Calu3 (cell line): ENCODE measurements around the gene HES2. TPM values are rescaled to one million over a fixed set of nuclear protein-coding genes. Genes with fewer than 3 reads are reported as not detected.

Source experiments
- BruUV-seq: library from RNA; stranded (reverse); fragments of 400-500 nt; replicated peaks from 2 replicates; lab custom pipeline; 2021; lab: Mats Ljungman, UMichigan
- CTCF ChIA-PET: fragments of 300-600 bp; sonication (Branson Sonifier 250); formaldehyde crosslinking; loops from one replicate; lab custom pipeline; 2022; ENCODE audit warnings: antibody characterized with exemption; lab: Charles Lee
- DNase-seq: peaks from one replicate; pipeline ENCODE4 v3.0.0; 2022
- H3K27ac Mint-ChIP-seq: one replicate; pipeline ENCODE4 v1.8.0; 2022; ENCODE audit warnings: mixed read lengths; ENCODE audit not compliant: unreplicated experiment
- H3K27me3 Mint-ChIP-seq: one replicate; pipeline ENCODE4 v1.8.0; 2022; ENCODE audit warnings: mixed read lengths; ENCODE audit not compliant: unreplicated experiment
- H3K36me3 Mint-ChIP-seq: one replicate; pipeline ENCODE4 v1.8.0; 2022; ENCODE audit warnings: mild to moderate bottlenecking, moderate library complexity, mixed read lengths; ENCODE audit not compliant: insufficient read depth, unreplicated experiment
- H3K4me1 Mint-ChIP-seq: one replicate; pipeline ENCODE4 v1.8.0; 2022; ENCODE audit warnings: mild to moderate bottlenecking, low read depth, mixed read lengths; ENCODE audit not compliant: unreplicated experiment
- H3K4me3 Mint-ChIP-seq: one replicate; pipeline ENCODE4 v1.8.0; 2022; ENCODE audit warnings: mild to moderate bottlenecking, low read depth, moderate library complexity, mixed read lengths; ENCODE audit not compliant: unreplicated experiment
- H3K9me3 Mint-ChIP-seq: one replicate; pipeline ENCODE4 v1.8.0; 2022; ENCODE audit warnings: low read depth, mixed read lengths; ENCODE audit not compliant: unreplicated experiment
- intact Hi-C: fragments of 100-400 bp; cut with micrococcal nuclease; formaldehyde crosslinking; loops from one replicate; pipeline ENCODE4 v1.10.0; 2022; ENCODE audit not compliant: unreplicated experiment
- total RNA-seq: library from RNA; stranded (reverse); gene quantifications from 2 replicates; pipeline ENCODE4 v1.2.3, GENCODE V29; 2022
- TF ChIP-seq, protein P1 (sequence below): fragments of 200-600 bp; IDR thresholded peaks from one replicate; pipeline ENCODE4 v1.8.0; 2022; ENCODE audit warnings: antibody characterized with exemption; ENCODE audit not compliant: unreplicated experiment

The HES2 gene
- total RNA-seq, 1 experiment from 2014 or later = not detected

DNA sequence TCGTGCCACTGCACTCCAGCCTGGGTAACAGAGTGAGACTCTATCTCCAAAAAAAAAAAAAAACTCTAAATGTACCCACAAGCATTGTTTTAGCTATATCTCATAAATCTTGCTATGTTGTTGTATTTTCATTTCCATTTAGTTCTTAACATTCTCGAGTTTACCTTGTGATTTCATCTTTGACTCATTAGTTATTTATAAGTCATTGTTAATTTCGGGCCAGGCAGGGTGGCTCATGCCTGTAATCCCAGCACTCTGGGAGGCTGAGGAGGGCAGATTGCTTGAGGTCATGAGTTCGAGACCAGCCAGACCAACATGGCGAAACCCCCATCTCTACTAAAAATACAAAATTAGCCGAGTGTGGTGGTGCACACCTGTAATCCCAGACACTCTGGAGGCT is 11.7 kb downstream of the HES2 start:
- no peak overlapping the region for H3K4me3 Mint-ChIP-seq
- H3K27ac Mint-ChIP-seq = no peak overlapping the region
- intact Hi-C loops = loop anchor here (10.0 kb wide), 1 partner anchor 163 kb away; the partner anchor contains the start of gene HES3
- no peak for DNase-seq
- BruUV-seq = no TSS peak
- H3K27me3 Mint-ChIP-seq = no peaks in the 10 kb centered on the region
- no peaks in the 10 kb centered on the region for H3K36me3 Mint-ChIP-seq
- CTCF ChIA-PET = no interaction called here
- H3K4me1 Mint-ChIP-seq = peaks cover 5% of the 10 kb centered on the region
- TF ChIP-seq, protein P1, sequence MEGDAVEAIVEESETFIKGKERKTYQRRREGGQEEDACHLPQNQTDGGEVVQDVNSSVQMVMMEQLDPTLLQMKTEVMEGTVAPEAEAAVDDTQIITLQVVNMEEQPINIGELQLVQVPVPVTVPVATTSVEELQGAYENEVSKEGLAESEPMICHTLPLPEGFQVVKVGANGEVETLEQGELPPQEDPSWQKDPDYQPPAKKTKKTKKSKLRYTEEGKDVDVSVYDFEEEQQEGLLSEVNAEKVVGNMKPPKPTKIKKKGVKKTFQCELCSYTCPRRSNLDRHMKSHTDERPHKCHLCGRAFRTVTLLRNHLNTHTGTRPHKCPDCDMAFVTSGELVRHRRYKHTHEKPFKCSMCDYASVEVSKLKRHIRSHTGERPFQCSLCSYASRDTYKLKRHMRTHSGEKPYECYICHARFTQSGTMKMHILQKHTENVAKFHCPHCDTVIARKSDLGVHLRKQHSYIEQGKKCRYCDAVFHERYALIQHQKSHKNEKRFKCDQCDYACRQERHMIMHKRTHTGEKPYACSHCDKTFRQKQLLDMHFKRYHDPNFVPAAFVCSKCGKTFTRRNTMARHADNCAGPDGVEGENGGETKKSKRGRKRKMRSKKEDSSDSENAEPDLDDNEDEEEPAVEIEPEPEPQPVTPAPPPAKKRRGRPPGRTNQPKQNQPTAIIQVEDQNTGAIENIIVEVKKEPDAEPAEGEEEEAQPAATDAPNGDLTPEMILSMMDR = no peak
- no peaks in the 10 kb centered on the region for H3K9me3 Mint-ChIP-seq

DNA sequence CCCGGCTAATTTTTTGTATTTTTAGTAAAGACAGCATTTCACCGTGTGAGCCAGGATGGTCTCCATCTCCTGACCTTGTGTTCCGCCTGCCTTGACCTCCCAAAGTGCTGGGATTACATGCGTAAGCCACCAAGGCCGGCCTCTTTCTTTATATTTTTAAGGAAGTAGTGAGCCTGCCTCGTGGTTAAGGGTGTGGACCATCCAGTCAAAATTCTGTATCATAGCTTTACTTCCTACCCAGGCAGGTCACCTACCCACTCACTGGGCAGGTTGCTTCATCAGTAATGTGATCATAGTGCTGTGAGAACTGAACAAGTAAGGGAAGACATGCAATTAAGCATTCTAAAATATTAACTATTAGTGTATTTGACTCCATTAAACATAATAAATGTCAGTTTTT is 18.0 kb downstream of the HES2 start:
- CTCF ChIA-PET = interaction anchor here (1.0 kb wide), 2 partner anchors 8 to 13 kb away, joined by 3 read pairs; no protein-coding TSS in a partner anchor

DNA sequence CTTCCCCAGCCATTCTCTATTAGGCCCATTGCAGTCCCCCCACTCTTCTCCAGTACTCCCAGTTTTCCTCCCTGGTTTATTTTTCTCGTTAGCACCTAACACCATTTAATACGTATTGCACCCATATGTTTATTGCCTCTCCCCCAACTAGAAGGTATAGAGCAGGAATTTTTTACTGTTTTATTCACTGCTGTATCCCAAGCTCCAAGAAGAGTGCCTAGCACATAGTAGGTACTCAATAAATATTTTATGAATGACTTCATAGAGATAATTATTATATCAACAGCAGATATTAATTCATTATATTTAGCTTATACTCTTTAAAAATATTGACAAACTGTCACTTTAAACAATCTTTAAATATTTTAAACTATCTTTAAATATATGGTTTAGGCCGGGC is 20.4 kb downstream of the HES2 start:
- H3K27ac Mint-ChIP-seq = no peak overlapping the region

More for the DNA sequence above, 18.0 kb downstream of the HES2 start:
- Mint-ChIP-seq H3K4me3 (no peak overlapping the region), H3K4me1 (no peaks in the 10 kb centered on the region), H3K27ac (no peak overlapping the region), H3K27me3 (peaks cover 23% of the 10 kb centered on the region), H3K9me3 (no peaks in the 10 kb centered on the region), H3K36me3 (peaks cover 4% of the 10 kb centered on the region)
- DNase-seq = no peak
- intact Hi-C loops = loop anchor here (10.0 kb wide), 1 partner anchor 157 kb away; the partner anchor contains the start of gene HES3
- BruUV-seq = no TSS peak
- TF ChIP-seq, protein P1 = no peak

DNA sequence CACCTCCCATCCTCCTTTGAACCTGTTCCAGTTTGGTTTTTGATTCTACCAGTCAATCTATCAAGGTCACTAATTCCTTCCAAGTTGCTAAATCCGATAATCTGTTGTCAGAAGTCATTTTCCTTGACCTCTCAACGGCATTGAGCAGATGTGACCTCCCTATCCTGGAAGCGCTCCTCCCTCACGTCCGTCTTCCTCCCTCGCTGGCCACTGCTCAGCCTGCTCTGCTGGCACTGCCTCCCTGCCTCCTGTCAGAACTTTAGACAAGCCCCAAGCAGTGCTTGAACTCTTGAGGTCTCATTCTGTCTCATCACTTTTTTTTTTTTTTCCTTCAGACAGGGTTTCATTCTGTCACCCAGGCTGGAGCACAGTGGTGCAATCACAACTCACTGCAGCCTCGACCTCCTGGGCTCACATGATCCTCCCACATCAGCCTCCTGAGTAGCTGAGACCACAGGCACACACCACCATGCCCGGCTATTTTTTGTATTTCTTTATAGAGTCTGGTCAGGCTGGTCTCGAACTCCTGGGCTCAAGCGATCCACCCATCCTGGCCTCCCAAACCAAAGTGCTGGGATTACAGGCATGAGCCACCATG is 21.8 kb downstream of the HES2 start:
- intact Hi-C loops = no loop called here
- TF ChIP-seq, protein P1 = no peak
- no peak for DNase-seq
- no peaks in the 10 kb centered on the region for H3K9me3 Mint-ChIP-seq
- H3K27ac Mint-ChIP-seq = no peak overlapping the region
- no peak overlapping the region for H3K4me3 Mint-ChIP-seq
- peaks cover 17% of the 10 kb centered on the region for H3K36me3 Mint-ChIP-seq
- CTCF ChIA-PET = interaction anchor here (0.5 kb wide), 1 partner anchor 161 kb away, joined by 4 read pairs; no protein-coding TSS in a partner anchor
- H3K27me3 Mint-ChIP-seq = peaks cover 23% of the 10 kb centered on the region
- H3K4me1 Mint-ChIP-seq = no peaks in the 10 kb centered on the region
- BruUV-seq = no TSS peak

More for the DNA sequence above, 20.4 kb downstream of the HES2 start:
- BruUV-seq = no TSS peak
- intact Hi-C loops = no loop called here
- CTCF ChIA-PET = no interaction called here
- no peaks in the 10 kb centered on the region for H3K9me3 Mint-ChIP-seq
- no peaks in the 10 kb centered on the region for H3K4me1 Mint-ChIP-seq
- TF ChIP-seq, protein P1 = no peak
- no peak for DNase-seq
- H3K4me3 Mint-ChIP-seq = no peak overlapping the region
- H3K36me3 Mint-ChIP-seq = peaks cover 6% of the 10 kb centered on the region
- H3K27me3 Mint-ChIP-seq = peaks cover 23% of the 10 kb centered on the region
